ENCODE results near the gene CAMK2N1. TPM values are rescaled to one million over a fixed set of nuclear protein-coding genes. Genes with fewer than 3 reads are reported as not detected.

CAMK2N1 gene
- total RNA-seq, 1 donor from 2014 or later = 69.2 TPM

GRCh38 chr1:20474996-20475395 lies 11.0 kb downstream of the CAMK2N1 start:
- Mint-ChIP-seq H3K4me1 (ENCODE audit: low read depth) (peaks cover 47% of the 10 kb centered on the region), H3K27ac (no peak overlapping the region), H3K36me3 (ENCODE audit: insufficient read depth) (no peaks in the 10 kb centered on the region), H3K9me3 (ENCODE audit: low read depth) (no peaks in the 10 kb centered on the region), H3K27me3 (no peaks in the 10 kb centered on the region), H3K4me3 (ENCODE audit: low read depth) (no peak overlapping the region)
- DNase-seq (ENCODE audit: low spot score, unreplicated experiment) = no peak
- TF ChIP-seq CTCF (IDR thresholded peaks at IDR 0.05; ENCODE audit: unreplicated experiment) = no peak

GRCh38 chr1:20474333-20474975 lies 11.6 kb downstream of the CAMK2N1 start:
- H3K9me3 Mint-ChIP-seq (ENCODE audit: low read depth) = no peaks in the 10 kb centered on the region
- peak overlapping the region; percentile 76 for H3K27ac Mint-ChIP-seq
- DNase-seq (ENCODE audit: low spot score, unreplicated experiment) = no peak
- H3K4me1 Mint-ChIP-seq (ENCODE audit: low read depth) = peaks cover 41% of the 10 kb centered on the region
- no peak for TF ChIP-seq CTCF (IDR thresholded peaks at IDR 0.05; ENCODE audit: unreplicated experiment)
- H3K4me3 Mint-ChIP-seq (ENCODE audit: low read depth) = no peak overlapping the region
- no peaks in the 10 kb centered on the region for H3K27me3 Mint-ChIP-seq
- H3K36me3 Mint-ChIP-seq (ENCODE audit: insufficient read depth) = no peaks in the 10 kb centered on the region

GRCh38 chr1:20473894-20474293 lies 12.1 kb downstream of the CAMK2N1 start:
- H3K4me1 Mint-ChIP-seq (ENCODE audit: low read depth) = peaks cover 36% of the 10 kb centered on the region
- no peak for DNase-seq (ENCODE audit: low spot score, unreplicated experiment)
- peak overlapping the region; percentile 76 for H3K27ac Mint-ChIP-seq
- no peaks in the 10 kb centered on the region for H3K27me3 Mint-ChIP-seq
- TF ChIP-seq CTCF (IDR thresholded peaks at IDR 0.05; ENCODE audit: unreplicated experiment) = no peak
- H3K4me3 Mint-ChIP-seq (ENCODE audit: low read depth) = no peak overlapping the region
- H3K36me3 Mint-ChIP-seq (ENCODE audit: insufficient read depth) = no peaks in the 10 kb centered on the region
- H3K9me3 Mint-ChIP-seq (ENCODE audit: low read depth) = no peaks in the 10 kb centered on the region

GRCh38 chr1:20472860-20473711 lies 12.9 kb downstream of the CAMK2N1 start:
- H3K27me3 Mint-ChIP-seq = peaks cover 1% of the 10 kb centered on the region
- H3K36me3 Mint-ChIP-seq (ENCODE audit: insufficient read depth) = no peaks in the 10 kb centered on the region
- peak overlapping the region; percentile 29 for H3K4me3 Mint-ChIP-seq (ENCODE audit: low read depth)
- H3K9me3 Mint-ChIP-seq (ENCODE audit: low read depth) = no peaks in the 10 kb centered on the region
- TF ChIP-seq CTCF (IDR thresholded peaks at IDR 0.05; ENCODE audit: unreplicated experiment) = no peak
- H3K27ac Mint-ChIP-seq = peak overlapping the region; percentile 82
- peak; percentile 63 for DNase-seq (ENCODE audit: low spot score, unreplicated experiment)
- peaks cover 29% of the 10 kb centered on the region for H3K4me1 Mint-ChIP-seq (ENCODE audit: low read depth)

GRCh38 chr1:20472121-20472520 lies 13.9 kb downstream of the CAMK2N1 start:
- peaks cover 10% of the 10 kb centered on the region for H3K27me3 Mint-ChIP-seq
- H3K36me3 Mint-ChIP-seq (ENCODE audit: insufficient read depth) = no peaks in the 10 kb centered on the region
- TF ChIP-seq CTCF (IDR thresholded peaks at IDR 0.05; ENCODE audit: unreplicated experiment) = no peak
- no peak overlapping the region for H3K27ac Mint-ChIP-seq
- no peak overlapping the region for H3K4me3 Mint-ChIP-seq (ENCODE audit: low read depth)
- no peaks in the 10 kb centered on the region for H3K9me3 Mint-ChIP-seq (ENCODE audit: low read depth)
- no peak for DNase-seq (ENCODE audit: low spot score, unreplicated experiment)
- H3K4me1 Mint-ChIP-seq (ENCODE audit: low read depth) = peaks cover 21% of the 10 kb centered on the region

All from progenitor cell of endocrine pancreas (in vitro differentiated cells).